Lower lobe of right lung (tissue), 2 donors: ENCODE results near the gene HMG20A. TPM values are rescaled to one million over a fixed set of nuclear protein-coding genes. Genes with fewer than 3 reads are reported as not detected.

ENCODE experiments used
- ATAC-seq, 2 donors: fragments of 200-7000 bp; cut with Tn5 transposase; one replicate each; pipeline ENCODE4 v1.9.1; 2020 to 2022; ENCODE audit warnings: mild to moderate bottlenecking in 2 of 2, moderate library complexity in 2 of 2
- DNase-seq: peaks from one replicate; pipeline ENCODE4 v3.0.0-alpha.2; 2020
- H3K27ac ChIP-seq: fragments of 200-600 bp; one replicate; pipeline ENCODE4 v1.8.0; 2022
- H3K27me3 ChIP-seq: fragments of 200-600 bp; one replicate; pipeline ENCODE4 v1.8.0; 2022; ENCODE audit warnings: low read depth
- H3K36me3 ChIP-seq: fragments of 200-600 bp; one replicate; pipeline ENCODE4 v1.8.0; 2022; ENCODE audit warnings: mild to moderate bottlenecking
- H3K4me1 ChIP-seq: fragments of 200-600 bp; one replicate; pipeline ENCODE4 v1.8.0; 2022
- H3K4me3 ChIP-seq: fragments of 200-600 bp; one replicate; pipeline ENCODE4 v1.8.0; 2022; ENCODE audit warnings: mild to moderate bottlenecking
- H3K9me3 ChIP-seq: fragments of 200-600 bp; one replicate; pipeline ENCODE4 v1.8.0; 2022
- CTCF ChIP-seq: fragments of 200-600 bp; IDR thresholded peaks from one replicate; pipeline ENCODE4 v1.8.0; 2022; ENCODE audit warnings: antibody characterized with exemption, mild to moderate bottlenecking
- intact Hi-C: fragments of 100-400 bp; cut with DNase I; formaldehyde crosslinking; loops from one replicate; pipeline ENCODE4 v1.11.0; 2022
- total RNA-seq: library from RNA; stranded (reverse); fragmentation: NEBNext Ultra II Directional; extraction: Animal tissue kit (Norgen Biotek cat#: 25700); gene quantifications from one replicate; pipeline ENCODE4 v1.2.1, GENCODE V29; 2021
- donor health status: DM: no; HTN: yes; CAD: no; lungs with severe emphysema.

Gene HMG20A
- total RNA-seq, 1 donor from 2014 or later, result 40.9 TPM

- DNase-seq, result no peak
- Histone ChIP-seq H3K27me3 (no peaks in the 10 kb centered on the region), H3K27ac (no peak overlapping the region), H3K4me3 (no peak overlapping the region), H3K36me3 (no peaks in the 10 kb centered on the region), H3K9me3 (no peaks in the 10 kb centered on the region), H3K4me1 (peaks cover 53% of the 10 kb centered on the region)
- ATAC-seq, result no peak
- intact Hi-C loops, result no loop called here
- TF ChIP-seq CTCF, result no peak
These were observed 81.8 kb downstream of the HMG20A start for GRCh38 chr15:77502379-77503095.

- no peaks in the 10 kb centered on the region for H3K36me3 ChIP-seq
- peaks cover 53% of the 10 kb centered on the region for H3K4me1 ChIP-seq
- ATAC-seq (no peak), DNase-seq (no peak)
- no peaks in the 10 kb centered on the region for H3K9me3 ChIP-seq
- no peak overlapping the region for H3K27ac ChIP-seq
- intact Hi-C loops, result no loop called here
- no peaks in the 10 kb centered on the region for H3K27me3 ChIP-seq
- H3K4me3 ChIP-seq, result no peak overlapping the region
- no peak for TF ChIP-seq CTCF
These were observed 82.6 kb downstream of the HMG20A start for GRCh38 chr15:77503240-77503639.

GRCh38 chr15:77503764-77504163 is 83.1 kb downstream of the HMG20A start:
- Histone ChIP-seq H3K36me3 (no peaks in the 10 kb centered on the region), H3K27ac (no peak overlapping the region), H3K27me3 (no peaks in the 10 kb centered on the region), H3K4me1 (peaks cover 53% of the 10 kb centered on the region), H3K4me3 (no peak overlapping the region), H3K9me3 (no peaks in the 10 kb centered on the region)
- DNase-seq, result no peak
- intact Hi-C loops, result no loop called here
- no peak for TF ChIP-seq CTCF
- no peak for ATAC-seq

DNA sequence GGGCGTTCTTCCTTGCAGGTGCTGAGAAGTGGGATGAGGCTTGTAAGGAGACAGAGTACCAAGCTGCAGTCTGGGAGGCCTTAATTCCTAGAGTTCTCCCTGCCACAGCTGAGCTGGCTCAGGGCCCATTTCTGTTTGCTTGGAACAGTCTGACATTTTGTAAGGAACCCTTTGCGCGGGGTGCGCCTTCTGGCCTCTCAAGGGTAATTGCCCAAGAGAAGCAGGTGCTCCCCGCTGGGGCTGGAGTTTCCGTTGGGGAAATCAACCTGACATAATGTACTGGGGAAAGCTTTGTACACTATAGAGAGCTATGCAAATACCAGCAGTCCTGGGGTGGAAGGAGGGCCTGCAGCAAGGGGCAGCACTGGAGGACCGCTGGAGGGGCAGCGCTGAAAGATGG is 83.6 kb downstream of the HMG20A start:
- TF ChIP-seq CTCF, result no peak
- Histone ChIP-seq H3K36me3 (no peaks in the 10 kb centered on the region), H3K9me3 (no peaks in the 10 kb centered on the region), H3K4me3 (no peak overlapping the region), H3K27me3 (no peaks in the 10 kb centered on the region), H3K4me1 (peaks cover 53% of the 10 kb centered on the region), H3K27ac (no peak overlapping the region)
- ATAC-seq (peak; percentile 31 to 41), DNase-seq (peak; percentile 78)
- intact Hi-C loops, result no loop called here

DNA sequence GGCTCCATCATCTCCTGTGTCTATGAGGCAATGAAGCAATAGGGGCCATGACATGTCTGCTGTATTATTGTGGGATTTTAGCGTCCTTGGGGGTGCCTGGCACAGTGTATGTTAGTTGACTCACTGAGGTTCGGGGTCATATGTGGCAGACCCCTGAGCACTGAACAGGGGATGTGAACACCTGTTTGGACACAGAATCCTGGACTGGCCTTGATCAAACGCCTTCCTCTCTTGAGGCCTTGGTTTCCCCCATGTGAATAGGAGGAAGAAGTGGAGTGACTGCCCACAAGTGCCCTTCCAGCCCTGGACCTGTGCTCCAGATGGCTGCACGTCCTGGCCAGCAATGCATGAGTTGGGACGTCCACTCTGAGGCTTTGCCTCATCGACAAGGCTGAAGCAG is 84.2 kb downstream of the HMG20A start:
- peaks cover 53% of the 10 kb centered on the region for H3K4me1 ChIP-seq
- no peak for DNase-seq
- no peak for TF ChIP-seq CTCF
- H3K27ac ChIP-seq, result no peak overlapping the region
- ATAC-seq, result no peak
- intact Hi-C loops, result no loop called here
- H3K36me3 ChIP-seq, result no peaks in the 10 kb centered on the region
- H3K4me3 ChIP-seq, result no peak overlapping the region
- H3K9me3 ChIP-seq, result no peaks in the 10 kb centered on the region
- no peaks in the 10 kb centered on the region for H3K27me3 ChIP-seq
